Measurements from ENCODE around the gene KRTAP3-1.
"Not testable (repeated sequence)": the region's sequence is repeated elsewhere in the genome, so short reads cannot be mapped to it uniquely, and the experiment has no call there.

The KRTAP3-1 gene

GRCh38 chr17:41003926-41004325, 5.0 kb downstream of the KRTAP3-1 start:
- TF ChIP-seq, protein P1, sequence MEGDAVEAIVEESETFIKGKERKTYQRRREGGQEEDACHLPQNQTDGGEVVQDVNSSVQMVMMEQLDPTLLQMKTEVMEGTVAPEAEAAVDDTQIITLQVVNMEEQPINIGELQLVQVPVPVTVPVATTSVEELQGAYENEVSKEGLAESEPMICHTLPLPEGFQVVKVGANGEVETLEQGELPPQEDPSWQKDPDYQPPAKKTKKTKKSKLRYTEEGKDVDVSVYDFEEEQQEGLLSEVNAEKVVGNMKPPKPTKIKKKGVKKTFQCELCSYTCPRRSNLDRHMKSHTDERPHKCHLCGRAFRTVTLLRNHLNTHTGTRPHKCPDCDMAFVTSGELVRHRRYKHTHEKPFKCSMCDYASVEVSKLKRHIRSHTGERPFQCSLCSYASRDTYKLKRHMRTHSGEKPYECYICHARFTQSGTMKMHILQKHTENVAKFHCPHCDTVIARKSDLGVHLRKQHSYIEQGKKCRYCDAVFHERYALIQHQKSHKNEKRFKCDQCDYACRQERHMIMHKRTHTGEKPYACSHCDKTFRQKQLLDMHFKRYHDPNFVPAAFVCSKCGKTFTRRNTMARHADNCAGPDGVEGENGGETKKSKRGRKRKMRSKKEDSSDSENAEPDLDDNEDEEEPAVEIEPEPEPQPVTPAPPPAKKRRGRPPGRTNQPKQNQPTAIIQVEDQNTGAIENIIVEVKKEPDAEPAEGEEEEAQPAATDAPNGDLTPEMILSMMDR (IDR thresholded peaks at IDR 0.05; ENCODE audit: extremely low read depth, insufficient read depth, missing control alignments) = no peak
- in situ Hi-C loops (cut with MboI; ENCODE audit: low pct_unique_long_range_greater_than_20kb, low sequenced_read_pairs, unreplicated experiment) = no loop called here
- no peak for DNase-seq (ENCODE audit: low spot score)

DNA sequence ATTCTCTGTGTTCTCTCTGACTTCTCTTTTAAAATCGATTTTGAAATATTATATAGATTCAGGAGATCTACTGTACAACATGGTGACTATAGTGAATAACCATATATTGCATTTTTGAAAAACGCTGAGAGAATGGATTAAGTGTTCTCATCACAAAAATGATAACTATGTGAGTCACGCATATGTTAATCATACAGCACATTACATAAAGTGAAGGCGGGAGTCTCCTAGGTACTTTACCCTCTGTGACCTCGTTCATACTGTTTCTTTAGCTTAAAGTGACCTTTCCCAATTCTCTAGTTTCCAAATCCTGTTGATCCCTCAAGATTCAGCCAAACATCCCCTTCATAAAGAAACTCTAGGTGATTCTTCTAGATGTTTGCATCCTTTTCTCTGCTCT, 6.1 kb downstream of the KRTAP3-1 start:
- TF ChIP-seq, protein P1 (IDR thresholded peaks at IDR 0.05; ENCODE audit: extremely low read depth, insufficient read depth, missing control alignments) = no peak
- in situ Hi-C loops (cut with MboI; ENCODE audit: low pct_unique_long_range_greater_than_20kb, low sequenced_read_pairs, unreplicated experiment) = no loop called here
- no peak for DNase-seq (ENCODE audit: low spot score)

DNA sequence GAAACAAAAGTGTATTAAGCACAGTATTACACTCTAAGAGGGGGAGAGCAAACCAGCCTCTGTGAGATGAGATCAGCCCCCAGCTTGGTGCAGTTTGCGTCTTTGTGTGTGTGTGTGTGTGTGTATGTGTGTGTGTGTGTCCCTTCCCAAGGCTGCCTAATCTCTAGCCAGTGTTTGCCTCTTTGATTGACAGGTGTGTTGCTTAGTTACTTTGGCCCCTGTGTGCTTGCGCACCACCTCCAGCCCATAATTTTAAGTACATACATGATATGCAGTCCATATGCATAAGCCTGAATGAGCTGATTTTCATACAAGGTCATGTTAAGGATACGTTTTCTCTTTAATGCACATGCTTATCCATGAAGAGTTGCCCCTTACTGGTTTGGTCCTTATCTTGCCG, 7.1 kb downstream of the KRTAP3-1 start:
- TF ChIP-seq, protein P1 (IDR thresholded peaks at IDR 0.05; ENCODE audit: extremely low read depth, insufficient read depth, missing control alignments) = no peak
- DNase-seq (ENCODE audit: low spot score) = no peak
- in situ Hi-C loops (cut with MboI; ENCODE audit: low pct_unique_long_range_greater_than_20kb, low sequenced_read_pairs, unreplicated experiment) = no loop called here

DNA sequence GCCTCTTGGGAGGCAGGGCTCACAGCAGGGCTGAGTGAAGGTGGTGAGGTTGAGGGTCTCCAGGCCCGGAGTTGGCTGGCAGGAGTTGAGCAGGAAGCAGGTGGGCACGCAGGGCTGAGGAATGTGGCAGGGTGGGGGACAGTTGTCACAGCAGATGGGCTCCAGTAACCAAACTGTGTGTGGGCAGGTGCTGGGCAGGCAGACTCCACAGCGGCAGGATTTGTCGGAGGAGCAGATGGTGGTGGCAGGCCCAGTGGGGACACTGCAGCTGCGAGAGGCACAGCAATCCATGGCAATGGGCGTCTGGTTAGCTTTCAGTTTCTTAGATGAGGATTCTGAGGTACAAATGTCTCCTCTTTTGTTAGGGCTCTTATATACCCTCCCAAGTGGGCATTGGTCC, 9.4 kb downstream of the KRTAP3-1 start, which contains the start of gene KRTAP3-2:
TSS of gene KRTAP3-2 (minus strand) at position 344 of the 400 bp plus-strand sequence. CDS start at position 291, 53 bp downstream.
- DNase-seq (ENCODE audit: low spot score); in situ Hi-C loops (cut with MboI; ENCODE audit: low pct_unique_long_range_greater_than_20kb, low sequenced_read_pairs, unreplicated experiment): not testable (repeated sequence)

GRCh38 chr17:40997361-40997760, 11.6 kb downstream of the KRTAP3-1 start:
- TF ChIP-seq, protein P1 (IDR thresholded peaks at IDR 0.05; ENCODE audit: extremely low read depth, insufficient read depth, missing control alignments) = no peak
- in situ Hi-C loops (cut with MboI; ENCODE audit: low pct_unique_long_range_greater_than_20kb, low sequenced_read_pairs, unreplicated experiment) = no loop called here
- no peak for DNase-seq (ENCODE audit: low spot score)

GRCh38 chr17:40996829-40997228, 12.1 kb downstream of the KRTAP3-1 start:
- in situ Hi-C loops (cut with MboI; ENCODE audit: low pct_unique_long_range_greater_than_20kb, low sequenced_read_pairs, unreplicated experiment) = no loop called here
- DNase-seq (ENCODE audit: low spot score) = no peak
- TF ChIP-seq, protein P1 (IDR thresholded peaks at IDR 0.05; ENCODE audit: extremely low read depth, insufficient read depth, missing control alignments) = no peak

- DNase-seq (ENCODE audit: low spot score) = no peak
- in situ Hi-C loops (cut with MboI; ENCODE audit: low pct_unique_long_range_greater_than_20kb, low sequenced_read_pairs, unreplicated experiment) = no loop called here
- TF ChIP-seq, protein P1 (IDR thresholded peaks at IDR 0.05; ENCODE audit: extremely low read depth, insufficient read depth, missing control alignments) = no peak
Observed at GRCh38 chr17:40995116-40995515, 13.8 kb downstream of the KRTAP3-1 start.
